ENCODE measurements around the gene C2orf81. TPM values are rescaled to one million over a fixed set of nuclear protein-coding genes. Genes with fewer than 3 reads are reported as not detected.
A peak's percentile ranks its signal among the peaks of the same experiment; 100 is the strongest.

Gene C2orf81
- total RNA-seq, 4 donors from 2014 or later, result 0.34 to 2.4 (median 1.2) TPM

GRCh38 chr2:74391209-74391579 is 30.2 kb downstream of the C2orf81 start:
- DNase-seq (ENCODE audit: low spot score in 2 of 2), result no peak
- TF ChIP-seq POLR2A (IDR thresholded peaks at IDR 0.05) (no peak), CTCF (IDR thresholded peaks at IDR 0.05) (no peak)
- H3K4me3 ChIP-seq (ENCODE audit: low read depth, poor library complexity, severe bottlenecking), result peak overlapping the region; percentile 86
- intact Hi-C loops (cut with DNase I; ENCODE audit: low total_unique reads), result no loop called here
- WGBS, 2 donors, result 0% methylated on average over 11 of the region's 11 CpGs

- intact Hi-C loops (cut with DNase I; ENCODE audit: low total_unique reads), result no loop called here
- TF ChIP-seq CTCF (IDR thresholded peaks at IDR 0.05) (no peak), POLR2A (IDR thresholded peaks at IDR 0.05) (no peak)
- no peak overlapping the region for H3K4me3 ChIP-seq (ENCODE audit: low read depth, poor library complexity, severe bottlenecking)
- 44 to 60% methylated on average over 5 of the region's 5 CpGs for WGBS, 2 donors
- DNase-seq (ENCODE audit: low spot score in 2 of 2), result no peak
Measured at GRCh38 chr2:74390606-74391005, 30.8 kb downstream of the C2orf81 start.

GRCh38 chr2:74387346-74387745 is 34.1 kb downstream of the C2orf81 start:
- DNase-seq (ENCODE audit: low spot score in 2 of 2), result no peak
- H3K4me3 ChIP-seq (ENCODE audit: low read depth, poor library complexity, severe bottlenecking), result no peak overlapping the region
- intact Hi-C loops (cut with DNase I; ENCODE audit: low total_unique reads), result no loop called here
- 72 to 73% methylated on average over 1 of the region's 1 CpG for WGBS, 2 donors
- TF ChIP-seq CTCF (IDR thresholded peaks at IDR 0.05), result no peak
- no peak for TF ChIP-seq POLR2A (IDR thresholded peaks at IDR 0.05)

- no peak overlapping the region for H3K4me3 ChIP-seq (ENCODE audit: low read depth, poor library complexity, severe bottlenecking)
- 71 to 78% methylated on average over 8 of the region's 8 CpGs for WGBS, 2 donors
- TF ChIP-seq CTCF (IDR thresholded peaks at IDR 0.05) (no peak), POLR2A (IDR thresholded peaks at IDR 0.05) (no peak)
- DNase-seq (ENCODE audit: low spot score in 2 of 2), result peak in 1 of 2 donors; percentile 36
- intact Hi-C loops (cut with DNase I; ENCODE audit: low total_unique reads), result no loop called here
Measured at GRCh38 chr2:74385396-74385795, 36.0 kb downstream of the C2orf81 start.

GRCh38 chr2:74384051-74384450 is 37.4 kb downstream of the C2orf81 start:
- intact Hi-C loops (cut with DNase I; ENCODE audit: low total_unique reads), result no loop called here
- TF ChIP-seq CTCF (IDR thresholded peaks at IDR 0.05), result no peak
- TF ChIP-seq POLR2A (IDR thresholded peaks at IDR 0.05), result no peak
- no peak for DNase-seq (ENCODE audit: low spot score in 2 of 2)
- 61 to 74% methylated on average over 3 of the region's 3 CpGs for WGBS, 2 donors
- H3K4me3 ChIP-seq (ENCODE audit: low read depth, poor library complexity, severe bottlenecking), result no peak overlapping the region

GRCh38 chr2:74383254-74383653 is 38.2 kb downstream of the C2orf81 start:
- intact Hi-C loops (cut with DNase I; ENCODE audit: low total_unique reads), result no loop called here
- 36% methylated on average over 1 of the region's 1 CpG for WGBS, 2 donors
- no peak for TF ChIP-seq POLR2A (IDR thresholded peaks at IDR 0.05)
- no peak for TF ChIP-seq CTCF (IDR thresholded peaks at IDR 0.05)
- H3K4me3 ChIP-seq (ENCODE audit: low read depth, poor library complexity, severe bottlenecking), result no peak overlapping the region
- no peak for DNase-seq (ENCODE audit: low spot score in 2 of 2)

All from lower leg skin (tissue), 4 donors.